SK-N-SH (cell line): Measurements from ENCODE around the gene FZD7. TPM values are rescaled to one million over a fixed set of nuclear protein-coding genes. Genes with fewer than 3 reads are reported as not detected.

ENCODE experiments used
- CTCF ChIA-PET: fragments of 300-600, 350-600 bp; formaldehyde crosslinking; extraction: SDS; loops from one replicate; lab custom pipeline; 2021; lab: Yijun Ruan, JAX
- POLR2A ChIA-PET: fragments of 350-600 bp; sonication (Branson Sonifier 250); formaldehyde crosslinking; extraction: SDS; loops from one replicate; lab custom pipeline; 2020; ENCODE audit warnings: antibody characterized with exemption, inconsistent platforms; lab: Yijun Ruan, JAX
- DNase-seq: peaks from one replicate; pipeline ENCODE4 v3.0.0; 2012
- H2AFZ ChIP-seq: fragments of 200-600 bp; sonication (generic); 2 replicates; pipeline ENCODE4 v1.8.1; 2016; ENCODE audit warnings: antibody characterized with exemption, mild to moderate bottlenecking, low read depth
- H3F3A ChIP-seq: fragments of 200-600 bp; sonication (generic); replicated peaks from 2 replicates; pipeline ENCODE3; 2016; ENCODE audit warnings: antibody characterized with exemption, mild to moderate bottlenecking; ENCODE audit not compliant: insufficient read depth
- H3K27ac ChIP-seq, 2 experiments: fragments of 200-500 bp in 1 of 2; fragments of 200-600 bp in 1 of 2; sonication (Bioruptor generic) in 1 of 2; sonication (generic), shearing (Covaris generic) in 1 of 2; 2 replicates each; pipeline versions ENCODE4 v1.5.1 to v1.6.1; 2014 to 2016; ENCODE audit warnings: low read depth in 2 of 2, inconsistent platforms in 1 of 2, low read length in 1 of 2, mild to moderate bottlenecking in 1 of 2, mixed read lengths in 1 of 2
- H3K27me3 ChIP-seq: fragments of 200-600 bp; sonication (generic), shearing (Covaris generic); 2 replicates; pipeline ENCODE4 v1.6.1; 2016; ENCODE audit warnings: mixed run types; ENCODE audit not compliant: insufficient read depth
- H3K36me3 ChIP-seq, 2 experiments: fragments of 200-500 bp in 1 of 2; fragments of 200-600 bp in 1 of 2; sonication (Bioruptor generic) in 1 of 2; sonication (generic) in 1 of 2; replicated peaks in 1 of 2; 2 replicates each; pipeline versions ENCODE3 to v1.5.1; 2014 to 2016; ENCODE audit warnings: low read length in 1 of 2, mild to moderate bottlenecking in 1 of 2; ENCODE audit not compliant: insufficient read depth in 2 of 2, control insufficient read depth in 1 of 2
- H3K4me1 ChIP-seq, 2 experiments: fragments of 200-500 bp in 1 of 2; fragments of 200-600 bp in 1 of 2; sonication (Bioruptor generic) in 1 of 2; sonication (generic), shearing (Covaris generic) in 1 of 2; 2 replicates each; pipeline versions ENCODE4 v1.5.1 to v1.6.1; 2014 to 2016; ENCODE audit warnings: low read depth in 1 of 2, low read length in 1 of 2, mixed run types in 1 of 2; ENCODE audit not compliant: insufficient read depth in 2 of 2, control insufficient read depth in 1 of 2
- H3K4me2 ChIP-seq: fragments of 200-600 bp; sonication (generic), shearing (Covaris generic); 2 replicates; pipeline ENCODE4 v1.6.1; 2017; ENCODE audit warnings: mixed run types
- H3K4me3 ChIP-seq, 2 experiments: fragments of 200-500 bp in 1 of 2; fragments of 200-600 bp in 1 of 2; sonication (Bioruptor generic) in 1 of 2; sonication (generic), shearing (Covaris generic) in 1 of 2; 2 replicates each; pipeline versions ENCODE4 v1.5.1 to v1.8.1; 2014 to 2016; ENCODE audit warnings: low read depth in 2 of 2, inconsistent platforms in 1 of 2, low read length in 1 of 2, mild to moderate bottlenecking in 1 of 2, mixed read lengths in 1 of 2, moderate library complexity in 1 of 2
- H3K79me2 ChIP-seq: fragments of 200-600 bp; sonication (generic); 2 replicates; pipeline ENCODE4 v1.8.1; 2017; ENCODE audit warnings: mild to moderate bottlenecking; ENCODE audit not compliant: insufficient read depth
- H3K9ac ChIP-seq: fragments of 200-600 bp; sonication (generic); 2 replicates; pipeline ENCODE4 v1.6.1; 2017; ENCODE audit warnings: mixed run types
- H3K9me2 ChIP-seq: fragments of 200-600 bp; sonication (generic); 2 replicates; pipeline ENCODE4 v1.6.1; 2017; ENCODE audit warnings: mixed run types
- H3K9me3 ChIP-seq: fragments of 200-600 bp; sonication (generic); 2 replicates; pipeline ENCODE4 v1.6.1; 2017; ENCODE audit warnings: mixed run types, mild to moderate bottlenecking, moderate library complexity
- H4K20me1 ChIP-seq: fragments of 200-600 bp; sonication (generic); 2 replicates; pipeline ENCODE4 v1.6.1; 2017; ENCODE audit warnings: mild to moderate bottlenecking, mixed run types; ENCODE audit not compliant: insufficient read depth
- ELF1 ChIP-seq: IDR thresholded peaks from 2 replicates; pipeline ENCODE4 v1.4.0; 2012
- FOXM1 ChIP-seq: IDR thresholded peaks from 2 replicates; pipeline ENCODE4 v1.4.0; 2012; ENCODE audit warnings: low read depth, mild to moderate bottlenecking
- RFX5 ChIP-seq: IDR thresholded peaks from 2 replicates; pipeline ENCODE4 v1.6.1; 2012; ENCODE audit warnings: mild to moderate bottlenecking, improper control_type of control experiment, low read length
- TAF1 ChIP-seq: IDR thresholded peaks from 2 replicates; pipeline ENCODE4 v1.6.1; 2012; ENCODE audit warnings: low read depth, mild to moderate bottlenecking, low read length, moderate library complexity, borderline replicate concordance
- whole genome bisulfite sequencing: methylation state at CpG from one replicate; pipeline ENCODE4 v1.1.6; 2017; ENCODE audit warnings: low lambda C conversion rate; 5-methylcytosine and 5-hydroxymethylcytosine counted together
- polyA plus RNA-seq, 3 experiments: library from polyadenylated mRNA; depleted of rRNA; stranded (reverse); fragments of >200 nt; gene quantifications; 2 replicates each; pipeline ENCODE4 v1.2.3, GENCODE V29; 2012
- TF ChIP-seq, protein P1 (sequence below): fragments of 200-600 bp; sonication (generic); IDR thresholded peaks from 2 replicates; pipeline ENCODE4 v1.6.1; 2017; ENCODE audit warnings: antibody characterized with exemption, mild to moderate bottlenecking, moderate library complexity
- TF ChIP-seq, protein P2 (sequence below): IDR thresholded peaks from 2 replicates; pipeline ENCODE4 v1.4.0; 2012; ENCODE audit warnings: low read depth, borderline replicate concordance

The FZD7 gene
- polyA plus RNA-seq, 1 of the 3 experiments (the other 2 are of a cell fraction) = 19.7 TPM

DNA sequence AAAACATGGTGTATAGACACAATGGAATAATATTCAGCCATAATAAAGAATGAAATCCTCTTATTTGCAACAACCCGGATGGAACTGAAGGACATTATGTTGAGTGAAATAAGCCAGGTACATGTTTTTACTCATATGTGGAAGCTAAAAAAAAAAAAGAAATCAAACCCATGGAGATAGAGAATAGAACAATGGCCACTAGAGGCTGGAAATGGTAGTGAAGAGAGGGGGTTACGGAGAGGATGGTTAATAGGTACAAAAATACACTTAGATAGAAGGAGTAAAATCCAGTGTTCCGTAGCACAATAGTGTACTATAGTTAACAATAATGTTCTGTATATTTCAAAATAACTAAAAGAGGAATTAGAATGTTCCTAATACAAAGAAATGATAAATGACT, 26.6 kb downstream of the FZD7 start:
- TF ChIP-seq, protein P1, sequence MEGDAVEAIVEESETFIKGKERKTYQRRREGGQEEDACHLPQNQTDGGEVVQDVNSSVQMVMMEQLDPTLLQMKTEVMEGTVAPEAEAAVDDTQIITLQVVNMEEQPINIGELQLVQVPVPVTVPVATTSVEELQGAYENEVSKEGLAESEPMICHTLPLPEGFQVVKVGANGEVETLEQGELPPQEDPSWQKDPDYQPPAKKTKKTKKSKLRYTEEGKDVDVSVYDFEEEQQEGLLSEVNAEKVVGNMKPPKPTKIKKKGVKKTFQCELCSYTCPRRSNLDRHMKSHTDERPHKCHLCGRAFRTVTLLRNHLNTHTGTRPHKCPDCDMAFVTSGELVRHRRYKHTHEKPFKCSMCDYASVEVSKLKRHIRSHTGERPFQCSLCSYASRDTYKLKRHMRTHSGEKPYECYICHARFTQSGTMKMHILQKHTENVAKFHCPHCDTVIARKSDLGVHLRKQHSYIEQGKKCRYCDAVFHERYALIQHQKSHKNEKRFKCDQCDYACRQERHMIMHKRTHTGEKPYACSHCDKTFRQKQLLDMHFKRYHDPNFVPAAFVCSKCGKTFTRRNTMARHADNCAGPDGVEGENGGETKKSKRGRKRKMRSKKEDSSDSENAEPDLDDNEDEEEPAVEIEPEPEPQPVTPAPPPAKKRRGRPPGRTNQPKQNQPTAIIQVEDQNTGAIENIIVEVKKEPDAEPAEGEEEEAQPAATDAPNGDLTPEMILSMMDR = peak; percentile 51
- TF ChIP-seq, protein P2, sequence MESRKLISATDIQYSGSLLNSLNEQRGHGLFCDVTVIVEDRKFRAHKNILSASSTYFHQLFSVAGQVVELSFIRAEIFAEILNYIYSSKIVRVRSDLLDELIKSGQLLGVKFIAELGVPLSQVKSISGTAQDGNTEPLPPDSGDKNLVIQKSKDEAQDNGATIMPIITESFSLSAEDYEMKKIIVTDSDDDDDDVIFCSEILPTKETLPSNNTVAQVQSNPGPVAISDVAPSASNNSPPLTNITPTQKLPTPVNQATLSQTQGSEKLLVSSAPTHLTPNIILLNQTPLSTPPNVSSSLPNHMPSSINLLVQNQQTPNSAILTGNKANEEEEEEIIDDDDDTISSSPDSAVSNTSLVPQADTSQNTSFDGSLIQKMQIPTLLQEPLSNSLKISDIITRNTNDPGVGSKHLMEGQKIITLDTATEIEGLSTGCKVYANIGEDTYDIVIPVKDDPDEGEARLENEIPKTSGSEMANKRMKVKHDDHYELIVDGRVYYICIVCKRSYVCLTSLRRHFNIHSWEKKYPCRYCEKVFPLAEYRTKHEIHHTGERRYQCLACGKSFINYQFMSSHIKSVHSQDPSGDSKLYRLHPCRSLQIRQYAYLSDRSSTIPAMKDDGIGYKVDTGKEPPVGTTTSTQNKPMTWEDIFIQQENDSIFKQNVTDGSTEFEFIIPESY = no peak
- TF ChIP-seq, all 33 proteins: peak for 1
- H3K27me3 ChIP-seq = no peaks in the 10 kb centered on the region
- no peaks in the 10 kb centered on the region for H3K79me2 ChIP-seq
- peaks cover 13 to 15% of the 10 kb centered on the region in 2 experiments; a peak in 2 of 4 replicates for H3K4me1 ChIP-seq
- ChIA-PET CTCF (interaction anchor here (1.0 to 2.5 kb wide), 2 partner anchors 13 to 16 kb away, joined by 3 to 8 read pairs; partner anchors contain the start of gene KIAA2012), POLR2A (no interaction called here)
- H3K36me3 ChIP-seq = no peaks in the 10 kb centered on the region
- DNase-seq = no peak
- no peaks in the 10 kb centered on the region for H3K9me3 ChIP-seq
- no peak overlapping the region for H3K27ac ChIP-seq
- H3K4me2 ChIP-seq = no peak overlapping the region
- no peak overlapping the region for H2AFZ ChIP-seq
- H3K9me2 ChIP-seq = no peaks in the 10 kb centered on the region
- no peak overlapping the region for H3K4me3 ChIP-seq
- no peaks in the 10 kb centered on the region for H4K20me1 ChIP-seq
- no peak overlapping the region for H3K9ac ChIP-seq
- H3F3A ChIP-seq = peaks cover 24% of the 10 kb centered on the region
- WGBS = 66% methylated on average over 3 of the region's 3 CpGs

DNA sequence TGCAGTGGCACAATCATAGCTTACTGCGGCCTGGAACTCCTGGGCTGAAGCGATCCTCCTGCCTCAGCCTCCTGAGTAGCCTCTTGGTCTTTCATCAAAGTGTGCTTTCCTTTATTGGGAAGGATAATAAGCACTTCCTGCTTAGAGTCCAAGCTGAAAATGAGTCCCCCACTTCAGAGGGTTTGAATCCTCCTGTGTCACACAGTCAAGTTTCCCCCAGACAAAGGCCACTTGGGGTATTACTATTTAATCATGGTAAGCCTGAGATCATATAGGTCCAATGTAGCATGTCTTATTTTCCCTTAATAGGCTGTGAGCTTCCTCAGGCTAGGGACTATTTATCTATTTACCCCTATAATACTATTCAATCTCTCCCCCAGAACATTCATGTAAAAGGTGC, 28.0 kb downstream of the FZD7 start:
- CTCF ChIA-PET = interaction anchor here (1.8 kb wide), 1 partner anchor 201 kb away, joined by 6 read pairs; no protein-coding TSS in a partner anchor
- Histone ChIP-seq H3K36me3 (no peaks in the 10 kb centered on the region), H3K27me3 (no peaks in the 10 kb centered on the region), H3K9ac (no peak overlapping the region), H3K9me3 (no peaks in the 10 kb centered on the region), H3F3A (peaks cover 29% of the 10 kb centered on the region), H2AFZ (no peak overlapping the region; the same call in 1 of the 2 replicates), H4K20me1 (no peaks in the 10 kb centered on the region), H3K79me2 (no peaks in the 10 kb centered on the region), H3K4me3 (no peak overlapping the region), H3K4me1 (peaks cover 16 to 18% of the 10 kb centered on the region in 2 experiments; a peak in 2 of 4 replicates), H3K4me2 (no peak overlapping the region), H3K9me2 (no peaks in the 10 kb centered on the region), H3K27ac (no peak overlapping the region)
- DNase-seq = no peak
- 100% methylated on average over 2 of the region's 2 CpGs for WGBS
- POLR2A ChIA-PET = no interaction called here
- no peak for TF ChIP-seq ELF1
- TF ChIP-seq FOXM1 = no peak
- TF ChIP-seq RFX5 = no peak
- no peak for TF ChIP-seq TAF1
